HL-60/S4 treated with phorbol 12-myristate 13-acetate at 8.2 ng/mL for 4 days and 3 days (cell line): ENCODE measurements around the gene DIP2B.

Experiments
- in situ Hi-C: fragments of 300-500 bp; cut with MboI; formaldehyde crosslinking; loops from 2 replicates; pipeline ENCODE4 v1.15.0; 2022; ENCODE audit warnings: low sequenced_read_pairs

Gene DIP2B

DNA sequence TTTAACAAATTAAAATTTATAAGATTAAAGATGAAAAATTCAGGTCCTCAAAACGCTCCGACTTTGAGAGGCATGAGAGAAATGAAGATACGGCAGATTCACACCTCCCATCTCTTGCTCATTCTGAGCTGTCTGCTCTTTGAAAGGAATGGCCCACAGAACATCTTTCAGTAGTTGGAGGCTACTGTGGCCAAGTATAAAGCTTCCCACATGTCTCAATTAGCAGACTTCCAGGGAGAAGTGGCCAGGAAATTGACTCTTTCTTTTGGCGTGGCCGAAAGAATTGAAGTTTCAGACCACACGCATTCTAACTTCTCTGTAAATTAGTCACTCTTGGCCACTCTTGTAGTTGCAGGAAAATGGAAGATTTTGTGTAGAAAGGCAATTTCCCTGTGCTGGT is 129.2 kb downstream of the DIP2B start:
- in situ Hi-C loops = loop anchor here (25.0 kb wide), 1 partner anchor 122 kb away; the partner anchor contains the start of gene DIP2B

DNA sequence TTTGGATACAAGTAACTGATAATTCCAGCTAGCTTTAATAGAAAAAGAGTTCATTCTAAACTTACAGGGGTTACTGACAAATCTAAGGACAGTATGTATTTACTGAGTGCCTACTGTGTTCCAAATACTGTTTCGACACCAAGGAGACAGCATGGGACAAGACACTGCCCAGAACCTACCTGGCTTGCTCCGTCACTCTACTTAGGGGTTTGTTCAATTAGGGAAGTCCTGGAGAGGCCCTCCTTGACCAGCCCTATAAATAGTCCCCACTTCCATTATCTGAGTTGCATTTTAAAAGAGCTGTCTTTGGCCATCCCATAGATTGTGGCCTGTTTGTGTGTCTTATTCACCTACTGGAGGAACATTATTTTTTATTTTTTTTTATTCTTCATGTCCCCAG is 129.6 kb downstream of the DIP2B start:
- in situ Hi-C loops = loop anchor here (25.0 kb wide), 1 partner anchor 122 kb away; the partner anchor contains the start of gene DIP2B

DNA sequence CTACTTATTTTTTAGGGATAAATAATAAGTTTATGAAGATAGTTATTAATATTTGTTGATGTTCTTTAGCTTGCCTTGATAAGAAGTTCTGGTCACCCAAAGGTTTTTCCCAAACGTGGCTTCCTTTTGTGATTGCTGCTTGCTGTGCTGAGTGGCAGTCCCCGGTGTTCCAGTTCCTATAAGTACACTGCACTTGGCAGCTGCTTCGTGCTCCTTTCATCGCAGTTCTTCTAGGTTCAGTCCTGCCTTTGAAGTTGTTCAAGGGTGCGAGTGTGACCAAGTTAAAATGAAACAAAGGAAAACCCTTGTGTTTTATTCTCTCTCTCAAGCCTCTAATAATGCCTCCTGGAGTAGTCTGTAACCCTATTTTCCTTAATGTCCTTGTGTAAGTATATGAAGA is 130.6 kb downstream of the DIP2B start:
- in situ Hi-C loops = loop anchor here (25.0 kb wide), 1 partner anchor 123 kb away; the partner anchor contains the start of gene DIP2B

DNA sequence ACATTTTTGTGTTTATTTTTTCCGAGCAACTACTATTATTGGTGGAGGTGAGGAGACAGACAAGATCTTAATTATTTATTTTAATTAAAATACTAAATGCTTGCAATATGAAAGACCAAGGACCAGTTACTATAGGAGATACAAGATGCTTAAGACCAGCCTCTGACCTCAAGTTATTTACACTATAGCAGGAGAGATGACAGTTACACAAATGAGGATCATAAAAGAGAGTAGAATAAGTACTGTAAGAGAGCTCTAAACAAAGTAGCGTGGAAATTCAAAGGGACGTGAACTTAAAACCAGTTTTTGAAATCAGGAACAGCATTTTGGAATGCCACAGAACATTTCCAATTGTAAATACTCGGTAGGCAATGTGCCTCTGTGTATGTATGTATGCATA is 131.1 kb downstream of the DIP2B start:
- in situ Hi-C loops = loop anchor here (25.0 kb wide), 1 partner anchor 124 kb away; the partner anchor contains the start of gene DIP2B

DNA sequence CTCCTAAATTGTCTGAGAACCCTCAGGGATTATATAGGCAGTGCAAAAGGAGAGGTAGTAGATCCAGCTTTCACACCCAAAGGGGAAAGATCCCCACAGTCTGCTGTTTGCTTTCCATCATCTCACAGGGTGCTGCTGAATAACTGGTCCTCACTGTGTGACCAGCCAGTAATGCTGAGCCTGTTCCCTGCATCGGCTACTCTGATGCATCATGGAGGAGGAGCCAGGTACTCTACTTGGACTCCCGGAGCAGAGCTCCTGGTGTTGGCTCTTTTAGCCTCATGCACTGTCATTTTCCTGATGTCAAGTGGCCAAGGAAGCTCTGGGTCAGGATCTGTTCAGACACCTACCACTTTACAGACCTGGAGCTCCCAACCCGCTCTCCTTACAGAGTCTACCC is 131.7 kb downstream of the DIP2B start:
- in situ Hi-C loops = loop anchor here (25.0 kb wide), 1 partner anchor 124 kb away; the partner anchor contains the start of gene DIP2B

DNA sequence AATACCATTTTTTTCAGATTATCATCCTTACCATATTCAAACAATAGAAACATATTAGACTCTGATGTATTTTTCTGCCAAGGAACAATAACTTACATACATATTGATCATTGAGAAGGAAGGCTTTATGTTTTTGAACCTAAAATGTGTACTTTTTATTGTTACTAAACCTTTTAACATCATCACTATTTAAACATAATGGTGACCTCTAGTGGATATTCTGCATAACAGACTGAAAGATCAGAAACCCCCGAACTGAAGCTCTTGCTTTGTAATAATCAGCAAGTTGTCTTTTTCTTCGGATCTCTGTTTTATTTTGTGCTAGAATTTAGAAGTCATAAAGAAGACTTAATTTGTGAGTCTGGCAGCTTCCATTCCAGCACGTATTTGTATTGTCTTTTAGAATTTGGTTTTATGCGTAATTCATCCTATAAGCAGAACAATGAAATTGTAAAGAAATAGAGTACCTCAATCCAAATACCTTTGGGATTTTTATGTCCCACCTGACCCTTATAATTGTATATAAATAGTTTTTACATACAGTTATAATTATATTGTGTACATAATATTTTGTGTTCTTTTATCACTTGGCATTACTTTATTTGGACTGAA is 133.2 kb downstream of the DIP2B start:
- in situ Hi-C loops = loop anchor here (25.0 kb wide), 1 partner anchor 126 kb away; the partner anchor contains the start of gene DIP2B

DNA sequence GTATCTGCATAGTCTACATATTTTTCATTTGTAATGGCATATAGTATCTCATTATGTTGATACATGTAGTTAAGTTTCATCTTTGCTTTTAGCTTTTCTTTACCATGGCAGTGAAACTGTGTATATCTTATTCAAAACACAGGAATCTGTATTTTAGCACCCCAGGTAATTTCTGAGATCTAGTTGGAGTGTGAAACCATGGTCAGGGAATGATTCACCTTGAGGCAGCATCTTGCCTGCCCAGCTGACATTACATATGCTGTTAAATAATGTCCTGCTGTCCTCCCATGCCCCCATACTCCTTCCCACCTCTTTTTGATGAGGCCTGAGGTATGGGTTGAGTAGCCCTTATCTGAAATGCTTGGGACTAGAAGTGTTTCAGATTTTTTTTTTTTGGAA is 133.7 kb downstream of the DIP2B start:
- in situ Hi-C loops = loop anchor here (25.0 kb wide), 1 partner anchor 126 kb away; the partner anchor contains the start of gene DIP2B

DNA sequence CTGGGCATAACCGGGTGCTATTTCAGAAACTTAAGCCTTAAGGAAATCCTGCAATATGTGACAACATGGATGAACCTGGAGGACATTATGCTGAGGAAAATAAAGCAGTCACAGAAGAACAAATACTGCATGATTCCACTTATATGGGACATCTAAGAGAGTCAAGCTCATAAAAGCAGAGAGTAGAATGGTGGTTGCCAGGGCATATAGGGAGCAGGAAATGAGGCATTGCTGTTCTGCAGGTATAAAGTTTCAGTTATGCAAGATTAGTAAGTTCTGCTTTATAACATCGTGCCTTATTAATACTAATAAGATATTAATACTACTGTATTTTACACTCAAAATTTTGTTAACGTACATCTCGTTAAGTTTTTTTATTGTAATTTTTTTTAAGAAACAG is 134.9 kb downstream of the DIP2B start:
- in situ Hi-C loops = loop anchor here (25.0 kb wide), 1 partner anchor 127 kb away; the partner anchor contains the start of gene DIP2B

DNA sequence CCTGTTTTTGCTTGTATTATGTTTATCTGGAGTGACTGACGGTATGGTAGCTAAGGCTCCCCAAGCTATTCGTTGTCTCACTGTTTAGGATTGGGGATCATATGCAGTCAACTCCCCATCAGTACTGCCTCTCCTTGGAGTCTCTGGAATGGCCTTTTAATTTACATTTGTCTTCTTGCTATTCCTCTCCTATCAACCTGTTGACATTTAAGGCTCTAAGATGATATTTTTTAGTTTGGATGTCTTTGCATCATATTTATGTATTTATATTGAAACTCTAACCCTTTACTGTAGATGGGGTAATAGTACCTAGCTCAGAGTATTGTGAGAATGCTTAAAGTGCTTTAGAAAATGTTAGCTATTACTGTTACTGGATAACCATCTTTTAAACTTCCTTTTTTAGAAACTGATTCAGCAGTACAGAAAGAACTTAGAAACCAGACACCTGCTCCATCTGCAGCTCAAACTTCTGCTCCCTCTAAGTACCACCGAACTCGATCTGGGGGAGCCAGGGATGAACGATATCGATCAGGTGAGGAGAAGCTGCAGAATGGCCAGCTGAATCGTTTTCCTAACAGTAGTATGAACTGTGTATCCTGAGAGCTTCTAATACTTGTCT is 135.6 kb downstream of the DIP2B start:
- in situ Hi-C loops = loop anchor here (25.0 kb wide), 1 partner anchor 128 kb away; the partner anchor contains the start of gene DIP2B

DNA sequence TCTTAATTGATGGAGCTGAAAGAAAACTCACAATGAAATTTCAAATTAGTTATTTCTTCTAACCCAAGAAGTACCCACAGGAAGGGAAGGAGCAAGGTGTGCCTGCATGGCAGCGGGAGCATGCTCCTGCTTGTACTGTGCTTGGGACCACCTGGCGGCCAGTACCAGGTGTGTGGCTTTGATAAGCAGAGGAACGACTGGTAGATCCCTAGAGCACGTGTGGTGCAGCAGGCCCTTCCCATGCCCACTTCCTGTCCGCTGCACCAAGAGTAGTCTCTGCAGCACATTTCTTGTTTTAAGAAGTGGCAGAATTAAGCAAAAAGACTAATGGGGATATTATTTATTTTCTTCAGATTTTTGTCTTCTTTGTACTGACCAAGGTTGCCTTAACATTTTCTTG is 136.8 kb downstream of the DIP2B start:
- in situ Hi-C loops = loop anchor here (25.0 kb wide), 1 partner anchor 129 kb away; the partner anchor contains the start of gene DIP2B

DNA sequence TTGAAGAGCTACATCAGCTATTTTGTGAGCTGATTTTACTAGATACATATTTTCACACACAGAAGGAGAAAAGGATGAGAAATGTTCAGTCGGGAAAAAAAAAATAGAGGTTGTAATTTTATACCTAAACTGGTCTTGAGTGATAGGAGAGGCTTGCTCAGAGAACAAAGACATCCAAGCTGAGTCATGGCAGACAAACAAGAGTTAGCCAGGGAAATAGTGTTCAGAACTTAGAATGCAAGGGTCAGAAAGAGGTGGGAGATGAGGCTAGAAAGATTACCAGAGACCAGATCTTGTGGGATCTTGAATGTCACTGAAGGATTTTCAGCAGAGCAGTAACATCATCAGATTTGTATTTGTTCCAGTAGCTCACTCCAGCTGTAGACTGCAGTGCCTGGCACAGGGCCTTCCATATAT is 137.3 kb downstream of the DIP2B start:
- in situ Hi-C loops = loop anchor here (25.0 kb wide), 1 partner anchor 130 kb away; the partner anchor contains the start of gene DIP2B

DNA sequence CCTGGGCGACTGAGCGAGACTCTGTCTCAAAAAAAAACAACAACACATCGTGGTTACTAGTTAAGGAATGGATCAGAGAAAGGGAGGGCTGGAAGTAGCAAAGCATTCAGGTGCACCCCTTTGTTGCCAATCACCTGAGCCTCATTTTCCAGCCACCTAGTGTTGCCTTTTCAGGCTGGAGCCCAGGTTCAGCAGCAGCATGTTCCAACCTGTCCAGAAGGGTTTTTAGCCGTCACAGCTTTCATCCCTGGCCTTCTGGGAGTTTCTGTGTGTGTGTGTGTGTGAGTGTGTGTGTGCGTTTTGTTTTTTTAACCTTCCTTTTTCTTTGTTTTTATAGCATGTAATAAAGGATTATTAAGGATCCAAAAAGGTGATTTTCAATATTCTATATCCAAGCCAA is 138.0 kb downstream of the DIP2B start:
- in situ Hi-C loops = loop anchor here (25.0 kb wide), 1 partner anchor 130 kb away; the partner anchor contains the start of gene DIP2B

DNA sequence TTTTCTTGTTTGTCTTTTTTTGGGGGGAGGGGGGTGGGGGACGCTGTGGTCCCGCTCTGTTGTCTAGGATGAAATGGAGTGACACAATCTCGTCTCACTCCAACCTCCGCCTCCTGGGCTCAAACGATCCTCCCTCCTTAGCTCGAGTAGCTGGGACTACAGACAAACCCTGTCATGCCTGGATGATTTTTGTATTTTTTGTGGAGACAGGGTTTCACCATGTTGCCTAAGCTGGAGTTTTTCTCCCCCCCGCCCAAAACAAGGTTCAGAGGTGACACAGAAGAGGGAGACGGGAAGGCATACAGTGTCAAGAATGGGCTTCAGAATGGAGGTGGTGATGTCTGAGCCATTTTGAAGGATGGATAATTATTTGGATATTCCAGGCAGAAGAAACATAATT is 142.2 kb downstream of the DIP2B start:
- in situ Hi-C loops = loop anchor here (25.0 kb wide), 1 partner anchor 135 kb away; the partner anchor contains the start of gene DIP2B

DNA sequence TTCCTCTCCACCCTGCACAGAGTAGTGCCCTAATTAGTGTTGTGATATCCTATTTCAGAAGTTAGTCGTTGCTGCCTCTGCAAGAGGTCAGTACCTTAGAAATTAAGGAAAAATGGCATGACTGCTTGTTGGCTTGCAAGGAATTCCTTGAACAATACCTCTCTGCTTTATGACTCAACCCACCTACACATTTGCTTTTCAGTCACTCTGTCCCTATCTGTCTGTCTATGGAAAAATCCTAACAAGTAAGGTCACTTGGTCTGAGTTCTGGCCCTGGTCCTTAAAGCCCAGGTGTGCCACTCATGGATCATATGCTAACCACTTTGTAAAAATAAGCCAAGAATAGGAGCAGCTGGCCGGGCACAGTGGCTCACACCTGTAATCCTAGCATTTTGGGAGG is 142.7 kb downstream of the DIP2B start:
- in situ Hi-C loops = loop anchor here (25.0 kb wide), 1 partner anchor 135 kb away; the partner anchor contains the start of gene DIP2B

DNA sequence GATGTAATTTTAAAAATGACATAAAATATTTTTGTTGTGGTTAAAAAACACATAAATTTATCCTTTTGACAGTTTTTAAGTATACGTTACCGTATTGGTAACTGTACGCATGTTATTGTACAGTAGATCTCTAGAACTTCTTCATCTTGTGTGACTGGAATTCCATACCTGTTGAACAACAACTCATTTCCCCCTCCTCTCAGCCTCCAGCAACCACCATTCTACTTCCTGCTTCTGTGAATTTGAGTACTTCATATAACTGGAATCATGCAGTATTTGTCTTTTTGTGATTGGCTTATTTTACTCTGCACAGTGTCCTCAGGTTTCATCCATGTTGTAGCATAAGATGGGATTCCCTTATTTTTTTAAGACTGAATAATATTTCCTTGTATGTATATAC is 145.5 kb downstream of the DIP2B start:
- in situ Hi-C loops = no loop called here

DNA sequence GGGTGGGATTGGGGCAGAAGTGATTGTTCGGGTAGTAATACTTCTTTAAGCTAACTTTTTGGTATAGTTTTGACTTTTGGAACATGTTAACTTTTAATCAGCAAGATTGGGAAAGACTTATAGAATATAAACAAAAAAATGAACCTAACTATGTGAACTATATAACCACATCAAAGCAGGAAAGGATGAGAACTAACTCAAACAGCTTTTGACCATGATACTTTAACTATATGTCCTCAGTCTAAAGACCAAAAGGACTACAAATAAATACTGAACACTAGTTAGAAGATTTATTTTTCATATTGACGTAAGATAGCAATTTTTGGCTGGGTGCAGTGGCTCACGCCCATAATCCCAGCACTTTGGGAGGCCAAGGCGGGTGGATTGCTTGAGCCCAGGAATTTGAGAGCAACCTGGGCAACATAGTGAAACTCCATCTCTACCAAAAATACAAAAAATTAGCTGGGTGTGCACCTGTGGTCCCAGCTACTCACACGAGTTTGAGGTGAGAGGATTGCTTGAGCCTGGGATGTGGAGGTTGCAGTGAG is 150.7 kb downstream of the DIP2B start:
- in situ Hi-C loops = no loop called here

DNA sequence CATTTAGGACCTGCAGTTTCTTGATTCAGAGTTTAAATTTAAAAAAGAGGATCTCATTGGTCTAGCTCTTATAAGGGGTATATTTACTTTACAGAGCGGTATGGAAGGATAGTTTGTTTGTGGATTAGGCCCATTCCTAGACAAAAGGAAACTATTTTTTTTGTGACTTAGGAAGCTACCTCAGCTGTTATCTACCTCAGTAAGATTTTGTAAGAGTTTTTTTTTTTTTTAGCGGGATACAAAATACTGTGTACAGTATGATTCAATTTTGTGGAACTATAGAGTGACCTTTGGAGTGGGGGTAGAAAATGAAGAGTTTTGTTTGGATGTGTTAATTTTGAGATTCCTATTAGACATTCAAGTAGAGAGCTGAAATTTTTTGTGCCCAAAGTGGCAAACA is 154.5 kb downstream of the DIP2B start:
- in situ Hi-C loops = no loop called here

DNA sequence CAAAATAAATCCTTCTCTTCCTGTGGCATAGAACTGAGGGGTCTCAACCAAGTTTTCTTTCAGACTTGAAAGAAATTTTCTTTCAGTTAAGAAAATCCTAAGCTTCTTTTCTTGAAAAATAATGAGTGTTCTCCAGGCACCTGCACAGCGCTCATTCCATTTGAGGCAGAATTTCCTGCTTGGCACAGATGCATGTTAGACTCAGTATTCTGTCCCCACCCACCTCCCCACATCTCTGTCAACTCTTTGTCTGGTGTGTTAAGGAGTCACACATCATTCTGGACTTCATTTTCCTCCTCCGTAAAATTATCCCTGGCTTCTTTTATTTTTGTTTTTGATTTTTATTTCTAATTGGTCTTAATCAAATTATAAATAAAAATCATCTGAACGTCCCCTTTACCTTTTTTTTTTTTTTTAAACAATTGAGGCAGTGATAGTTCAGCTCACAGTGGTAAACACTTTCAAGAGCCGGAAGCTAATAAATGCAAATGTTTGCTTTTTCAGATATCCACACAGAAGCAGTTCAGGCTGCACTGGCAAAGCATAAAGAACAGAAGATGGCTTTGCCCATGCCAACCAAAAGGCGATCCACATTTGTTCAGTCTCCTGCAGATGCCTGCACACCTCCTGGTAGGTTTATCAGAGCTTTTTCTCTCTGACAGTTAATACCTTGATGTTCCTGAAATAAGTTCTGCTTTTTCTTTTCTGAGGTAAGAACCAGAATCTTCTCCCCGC is 155.1 kb downstream of the DIP2B start:
- in situ Hi-C loops = no loop called here

DNA sequence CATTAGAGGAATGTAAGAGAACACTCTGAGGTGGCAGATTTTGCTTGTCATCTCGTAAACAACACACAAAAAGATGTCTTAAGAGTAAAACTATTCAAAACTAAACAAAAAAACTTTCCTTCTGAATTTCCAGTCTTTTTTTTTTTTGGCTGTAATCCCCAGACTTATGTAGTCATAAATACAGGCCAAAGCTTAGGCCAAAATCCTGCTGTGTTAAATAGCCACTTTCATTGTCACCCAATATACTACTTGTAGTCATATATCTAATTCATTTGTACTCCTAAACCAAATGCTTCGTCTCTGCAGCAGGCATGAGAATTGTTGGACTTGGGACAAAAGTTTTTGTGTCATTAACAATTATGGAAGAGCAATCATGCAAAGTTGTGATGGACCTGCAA is 155.6 kb downstream of the DIP2B start:
- in situ Hi-C loops = no loop called here

DNA sequence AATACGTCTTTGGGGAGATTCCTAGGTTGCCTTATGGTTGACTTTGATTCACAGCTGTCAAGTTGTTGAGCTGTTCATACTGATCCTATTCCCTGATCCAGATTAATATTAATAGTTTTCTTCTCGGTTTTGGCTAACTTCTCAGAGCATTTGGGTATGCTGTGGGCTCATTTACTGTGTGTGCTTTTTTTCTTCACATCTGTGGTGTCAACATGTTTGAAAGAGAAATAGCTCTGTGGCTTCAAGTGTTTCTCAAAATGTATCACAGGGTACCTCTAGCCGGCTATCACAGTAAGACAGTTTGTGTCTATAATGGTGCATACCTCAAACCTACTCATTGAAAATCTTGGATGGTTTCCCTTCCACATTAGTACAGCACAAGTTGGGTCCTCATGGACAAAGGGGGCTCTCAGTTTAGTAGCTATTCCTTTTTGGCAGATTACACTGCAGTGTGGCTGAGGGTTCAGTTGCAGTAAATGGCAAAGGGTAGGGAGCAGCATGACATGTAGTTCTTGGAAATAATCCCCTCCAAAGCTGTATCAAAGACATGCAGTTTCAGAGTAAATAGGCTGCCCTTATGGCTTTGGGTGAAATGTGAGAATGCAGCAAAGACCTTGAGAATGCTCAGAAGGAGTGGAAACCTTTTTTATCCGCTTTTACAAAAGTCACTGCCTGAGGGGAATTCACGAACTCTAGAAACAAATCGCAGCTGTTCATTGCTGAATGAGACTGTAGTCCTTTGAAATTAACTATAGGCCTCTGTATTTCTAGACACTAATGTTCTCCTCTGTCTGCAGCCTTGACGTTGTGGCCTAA is 156.7 kb downstream of the DIP2B start:
- in situ Hi-C loops = no loop called here
